GM08714 (cell line): ENCODE data around the gene HLCS.
"Not testable (repeated sequence)": the region's sequence is repeated elsewhere in the genome, so short reads cannot be mapped to it uniquely, and the experiment has no call there.

Source experiments
- H3K4me3 ChIP-seq: fragments of 200-500 bp; sonication (Bioruptor generic); 2 replicates; pipeline ENCODE4 v1.5.1; 2014; ENCODE audit warnings: mild to moderate bottlenecking, low read length, inconsistent platforms
- ZNF274 ChIP-seq: IDR thresholded peaks from 2 replicates; pipeline ENCODE4 v1.6.1; 2012; ENCODE audit warnings: mild to moderate bottlenecking, low read depth, low read length

HLCS gene

DNA sequence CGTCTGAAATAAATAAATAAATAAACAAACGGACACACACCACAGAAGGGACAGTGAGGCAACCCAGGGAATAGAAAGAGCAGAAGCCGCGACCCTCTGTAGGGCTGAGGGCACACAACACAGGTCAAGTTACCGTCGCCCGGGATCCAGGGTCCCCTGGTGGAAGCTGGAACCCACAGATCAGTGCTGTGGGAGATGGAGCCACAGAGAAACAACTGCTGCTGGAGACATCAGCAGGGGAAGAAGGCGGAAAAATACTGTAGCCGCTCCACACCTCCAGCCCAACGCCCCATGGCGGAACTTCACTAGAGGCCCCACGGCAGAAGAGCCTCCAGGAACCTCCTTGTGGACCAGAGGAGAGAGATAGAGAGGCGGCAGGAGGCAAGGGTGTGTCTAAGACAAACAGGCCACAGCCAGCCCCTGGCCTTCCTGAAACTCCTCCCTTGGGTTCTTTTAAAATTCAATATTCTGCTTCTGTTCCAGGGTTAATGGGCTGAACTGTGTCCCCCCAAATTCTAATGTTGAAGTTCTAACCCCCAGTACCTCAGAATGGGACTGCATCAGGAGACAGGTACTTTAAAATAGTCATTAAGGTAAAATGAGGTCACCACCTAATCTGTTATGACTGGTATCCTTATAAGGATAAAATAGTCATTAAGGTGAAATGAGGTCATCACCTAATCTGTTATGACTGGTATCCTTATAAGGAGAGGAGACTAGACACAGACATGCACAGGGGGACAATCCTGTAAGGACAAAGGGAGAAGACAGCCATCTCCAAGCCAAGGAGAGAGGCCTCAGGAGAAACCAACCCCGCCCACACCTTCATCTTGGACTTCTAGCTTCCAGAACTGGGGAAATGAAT is 7.7 kb upstream of the HLCS start:
- no peak overlapping the region for H3K4me3 ChIP-seq
- TF ChIP-seq ZNF274 = no peak

GRCh38 chr21:36968976-36969375 is 2.5 kb upstream of the HLCS start:
- H3K4me3 ChIP-seq = no peak overlapping the region
- no peak for TF ChIP-seq ZNF274

DNA sequence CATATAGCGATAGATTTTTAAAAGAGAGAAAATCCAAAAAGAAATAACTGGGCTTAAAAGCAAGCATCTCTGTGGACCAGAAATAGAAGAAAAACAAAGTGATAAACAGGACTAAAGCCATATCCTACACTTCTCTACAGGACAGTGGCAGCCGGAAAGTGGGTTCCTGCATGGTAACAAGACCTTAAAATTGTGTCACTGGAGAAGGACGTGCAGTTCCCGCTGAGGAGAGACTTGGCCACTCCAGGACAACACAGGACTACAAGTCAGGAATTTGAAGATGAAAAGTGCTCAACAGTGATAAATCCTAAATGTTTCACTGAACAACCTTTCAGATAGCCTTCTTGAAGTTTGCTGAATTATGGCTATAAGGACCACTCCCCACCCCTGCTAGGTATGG is 1.9 kb upstream of the HLCS start:
- H3K4me3 ChIP-seq = no peak overlapping the region
- TF ChIP-seq ZNF274 = no peak

GRCh38 chr21:36966821-36967768 is 626 bp upstream of the HLCS start:
- peak overlapping the region; percentile 66 for H3K4me3 ChIP-seq
- no peak for TF ChIP-seq ZNF274

- no peak for TF ChIP-seq ZNF274
- H3K4me3 ChIP-seq = peak overlapping the region; percentile 88
Observed at GRCh38 chr21:36965720-36966065, 776 bp downstream of the HLCS start.

DNA sequence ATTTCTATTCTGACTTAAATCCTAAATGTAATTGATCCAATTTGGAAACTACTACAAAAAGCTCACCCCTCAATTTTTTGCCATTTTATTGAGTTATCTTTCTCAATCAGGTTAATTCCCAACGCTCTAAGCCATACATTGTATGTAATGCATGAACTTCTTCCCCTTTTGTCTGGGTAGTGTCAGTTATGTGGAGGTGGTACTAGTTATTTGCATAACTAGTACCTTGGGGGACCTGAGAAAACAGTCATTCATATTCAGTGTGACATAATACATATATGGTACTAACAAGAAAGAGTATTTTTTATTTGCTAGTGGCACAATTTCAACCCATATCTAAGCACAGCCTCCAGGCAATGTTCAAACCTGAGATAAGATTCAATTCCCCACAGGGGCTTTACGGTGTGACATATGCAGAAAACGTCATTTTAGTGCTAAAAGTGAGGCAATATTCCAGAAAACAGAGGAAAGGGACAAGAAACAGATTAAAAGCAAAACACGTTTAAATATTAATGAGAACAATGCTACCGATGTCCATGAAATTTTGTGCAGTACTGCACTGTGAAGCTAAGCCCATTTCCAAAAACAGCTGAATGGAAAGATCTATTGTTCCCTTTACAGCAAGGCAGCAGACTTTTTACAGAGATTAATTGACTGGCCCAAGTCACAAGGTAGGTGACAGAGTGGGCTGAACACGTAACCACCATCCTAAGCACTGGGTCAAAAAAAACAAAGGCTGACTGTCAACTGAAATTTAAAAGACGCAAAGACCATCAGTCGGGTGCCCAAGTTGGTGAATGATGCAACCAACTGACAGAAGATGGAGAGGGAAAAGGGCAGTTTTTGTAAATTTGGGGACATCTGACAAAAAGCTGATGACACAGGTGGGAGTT is 1.4 kb downstream of the HLCS start:
- TF ChIP-seq ZNF274 = no peak
- H3K4me3 ChIP-seq = peak overlapping the region; percentile 88

DNA sequence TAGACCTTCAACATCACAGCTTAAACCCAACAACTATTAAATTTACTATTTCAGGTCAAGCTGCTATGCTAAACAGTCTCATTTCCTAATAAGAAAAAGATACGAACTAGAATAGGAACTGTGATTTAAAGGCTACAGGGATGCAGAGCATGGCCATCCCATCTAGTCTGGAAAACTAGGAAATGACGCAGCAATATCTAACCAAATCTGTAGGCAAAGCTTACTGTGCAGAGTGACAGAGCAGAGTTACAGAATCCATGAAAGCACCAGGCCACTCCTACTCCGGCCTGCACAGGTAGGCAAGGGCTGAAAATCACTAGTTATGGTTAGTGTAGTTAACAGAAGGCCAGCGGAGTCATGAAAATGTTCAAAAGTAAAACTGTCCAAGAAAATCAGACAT is 2.1 kb downstream of the HLCS start:
- no peak overlapping the region for H3K4me3 ChIP-seq
- no peak for TF ChIP-seq ZNF274

DNA sequence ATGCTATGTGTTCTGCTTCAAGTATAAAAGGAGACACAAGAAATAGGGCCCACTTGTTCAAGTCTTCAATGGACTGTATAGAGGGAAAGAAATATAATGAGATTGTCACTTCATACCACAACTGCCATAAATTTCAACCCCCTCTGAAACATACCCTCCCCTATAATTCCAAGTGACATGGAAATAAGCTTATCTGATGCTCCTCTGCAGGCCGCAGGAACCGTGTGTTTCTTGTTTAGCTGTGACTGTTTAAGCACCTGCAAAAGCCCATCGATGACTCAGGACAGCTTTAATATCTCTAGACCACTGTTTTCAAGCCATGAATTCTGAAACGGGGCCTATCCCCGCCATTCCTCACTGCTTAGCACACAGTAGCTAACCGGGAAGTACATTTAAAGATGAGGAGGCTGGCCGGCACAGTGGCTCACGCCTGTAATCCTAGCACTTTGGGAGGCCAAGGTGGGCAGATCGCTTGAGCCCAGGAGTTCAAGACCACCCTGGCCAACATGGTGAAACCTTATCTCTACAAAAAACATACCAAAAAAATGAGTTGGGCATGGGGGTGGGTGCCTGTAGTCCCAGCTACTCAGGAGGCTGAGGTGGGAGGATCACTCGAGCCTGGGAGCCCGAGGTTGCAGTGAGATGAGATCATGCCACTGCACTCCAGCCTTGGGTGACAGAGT is 4.2 kb downstream of the HLCS start:
- no peak for TF ChIP-seq ZNF274
- no peak overlapping the region for H3K4me3 ChIP-seq

- no peak for TF ChIP-seq ZNF274
- no peak overlapping the region for H3K4me3 ChIP-seq
Observed at GRCh38 chr21:36960676-36961284, 5.7 kb downstream of the HLCS start.

GRCh38 chr21:36959020-36959835 is 7.2 kb downstream of the HLCS start:
- no peak for TF ChIP-seq ZNF274
- H3K4me3 ChIP-seq = no peak overlapping the region

GRCh38 chr21:36955783-36956182 is 10.7 kb downstream of the HLCS start:
- TF ChIP-seq ZNF274 = no peak
- no peak overlapping the region for H3K4me3 ChIP-seq

- H3K4me3 ChIP-seq = not testable (repeated sequence)
Observed at GRCh38 chr21:36952331-36952730, 14.1 kb downstream of the HLCS start.
